Natural killer cell treated with Interleukin-12 subunit alpha and Interleukin-12 subunit beta and Interleukin-15 and Interleukin-18, amount 100 ng/mL, for 72 hours (primary cell): Measurements from ENCODE around the gene ANKHD1. TPM values are rescaled to one million over a fixed set of nuclear protein-coding genes. Genes with fewer than 3 reads are reported as not detected.
"Not testable (repeated sequence)": the region's sequence is repeated elsewhere in the genome, so short reads cannot be mapped to it uniquely, and the experiment has no call there.

Experiments
- ATAC-seq, 2 donors: fragments of 150-1000 bp; cut with Tn5 transposase in 1 of 2; sonication (Bioruptor Pico), chemical (Tn5 transposase) in 1 of 2; 2 replicates each; pipeline ENCODE4 v1.10.0; 2021
- DNase-seq: peaks from one replicate; pipeline ENCODE4 v3.0.0; 2022; ENCODE audit warnings: low spot score
- H3K27ac Mint-ChIP-seq, 2 donors: 1 replicate in 1 of 2; 2 replicates in 1 of 2; pipeline ENCODE4 v1.8.0; 2022; ENCODE audit warnings: mixed read lengths in 2 of 2, mild to moderate bottlenecking in 1 of 2, moderate library complexity in 1 of 2
- H3K27me3 Mint-ChIP-seq, 2 donors: 1 replicate in 1 of 2; 2 replicates in 1 of 2; pipeline ENCODE4 v1.8.0; 2022; ENCODE audit warnings: mixed read lengths in 2 of 2
- H3K36me3 Mint-ChIP-seq: one replicate; pipeline ENCODE4 v1.8.0; 2022; ENCODE audit warnings: mixed read lengths
- H3K4me1 Mint-ChIP-seq, 2 donors: 1 replicate in 1 of 2; 2 replicates in 1 of 2; pipeline ENCODE4 v1.8.0; 2022; ENCODE audit warnings: low read depth in 2 of 2, mixed read lengths in 2 of 2, mild to moderate bottlenecking in 1 of 2
- H3K4me3 Mint-ChIP-seq: one replicate; pipeline ENCODE4 v1.8.0; 2022; ENCODE audit warnings: mixed read lengths
- H3K9me3 Mint-ChIP-seq: 2 replicates; pipeline ENCODE4 v1.8.0; 2022; ENCODE audit warnings: mixed read lengths
- total RNA-seq, 2 donors: library from RNA; stranded (reverse); gene quantifications; one replicate each; pipeline ENCODE4 v1.2.3, GENCODE V29; 2022

Gene ANKHD1
- total RNA-seq, 2 donors from 2014 or later = 136 to 156 TPM

- Mint-ChIP-seq H3K27ac (no peak overlapping the region), H3K4me1 (peaks cover 34% of the 10 kb centered on the region in 2 donors), H3K4me3 (no peak overlapping the region), H3K36me3 (no peaks in the 10 kb centered on the region), H3K27me3 (no peaks in the 10 kb centered on the region), H3K9me3 (no peaks in the 10 kb centered on the region)
- ATAC-seq (no peak), DNase-seq (peak; percentile 45)
These were observed 169.5 kb downstream of the ANKHD1 start for GRCh38 chr5:140571105-140571504.

- ATAC-seq = no peak
- no peak overlapping the region for H3K4me3 Mint-ChIP-seq
- H3K36me3 Mint-ChIP-seq = no peaks in the 10 kb centered on the region
- no peak overlapping the region for H3K27ac Mint-ChIP-seq
- H3K4me1 Mint-ChIP-seq = peaks cover 12 to 16% of the 10 kb centered on the region in 2 donors
- H3K27me3 Mint-ChIP-seq = no peaks in the 10 kb centered on the region
- peak; percentile 6 for DNase-seq
- no peaks in the 10 kb centered on the region for H3K9me3 Mint-ChIP-seq
These were observed 172.1 kb downstream of the ANKHD1 start for GRCh38 chr5:140573683-140574082.

DNA sequence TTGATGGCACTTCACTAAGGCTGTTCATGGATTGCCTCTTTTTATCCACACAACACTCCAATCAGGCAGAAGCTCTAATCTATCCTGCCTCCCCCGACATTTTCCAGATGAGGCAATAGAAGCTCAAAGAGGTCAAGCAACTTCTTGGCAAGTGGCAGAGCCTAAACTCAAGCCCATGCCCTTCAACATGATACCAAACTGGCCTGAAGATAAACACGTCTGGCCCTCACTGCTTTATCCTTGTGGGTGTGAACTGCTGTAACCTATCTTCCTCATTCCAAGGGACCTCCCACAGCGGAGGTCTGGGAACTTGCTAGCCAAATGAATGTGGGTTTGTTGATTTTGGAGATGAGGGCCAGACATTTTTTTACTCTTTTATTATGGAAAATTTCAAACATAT lies 172.5 kb downstream of the ANKHD1 start:
- H3K27ac Mint-ChIP-seq = no peak overlapping the region
- peaks cover 7 to 12% of the 10 kb centered on the region in 2 donors for H3K4me1 Mint-ChIP-seq
- DNase-seq (peak; percentile 5), ATAC-seq (no peak)
- no peak overlapping the region for H3K4me3 Mint-ChIP-seq
- no peaks in the 10 kb centered on the region for H3K27me3 Mint-ChIP-seq
- no peaks in the 10 kb centered on the region for H3K9me3 Mint-ChIP-seq
- H3K36me3 Mint-ChIP-seq = no peaks in the 10 kb centered on the region

DNA sequence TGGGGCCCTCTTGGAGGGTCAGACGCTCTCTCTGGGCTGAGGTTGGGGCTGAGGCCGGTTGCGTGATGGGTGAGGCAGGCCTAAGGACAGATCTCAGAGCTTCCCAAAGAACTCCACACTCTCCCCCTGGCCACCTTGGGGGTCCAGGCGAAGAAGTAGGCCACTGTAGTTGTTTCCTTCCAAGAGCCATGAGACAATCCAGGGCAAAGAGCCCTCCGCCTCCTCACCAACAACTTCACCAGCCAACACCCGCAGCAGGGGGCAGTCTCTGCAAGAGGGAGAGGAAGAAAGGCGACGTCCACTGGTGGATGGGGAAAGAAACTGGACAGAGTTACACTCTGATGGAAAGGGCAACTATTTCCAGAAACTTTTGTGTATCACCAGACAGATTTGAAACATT lies 173.7 kb downstream of the ANKHD1 start:
- H3K27me3 Mint-ChIP-seq = no peaks in the 10 kb centered on the region
- no peak overlapping the region for H3K4me3 Mint-ChIP-seq
- DNase-seq (no peak), ATAC-seq (no peak)
- H3K4me1 Mint-ChIP-seq = peaks cover 2 to 3% of the 10 kb centered on the region in 2 donors
- H3K27ac Mint-ChIP-seq = no peak overlapping the region
- no peaks in the 10 kb centered on the region for H3K36me3 Mint-ChIP-seq
- H3K9me3 Mint-ChIP-seq = no peaks in the 10 kb centered on the region

DNA sequence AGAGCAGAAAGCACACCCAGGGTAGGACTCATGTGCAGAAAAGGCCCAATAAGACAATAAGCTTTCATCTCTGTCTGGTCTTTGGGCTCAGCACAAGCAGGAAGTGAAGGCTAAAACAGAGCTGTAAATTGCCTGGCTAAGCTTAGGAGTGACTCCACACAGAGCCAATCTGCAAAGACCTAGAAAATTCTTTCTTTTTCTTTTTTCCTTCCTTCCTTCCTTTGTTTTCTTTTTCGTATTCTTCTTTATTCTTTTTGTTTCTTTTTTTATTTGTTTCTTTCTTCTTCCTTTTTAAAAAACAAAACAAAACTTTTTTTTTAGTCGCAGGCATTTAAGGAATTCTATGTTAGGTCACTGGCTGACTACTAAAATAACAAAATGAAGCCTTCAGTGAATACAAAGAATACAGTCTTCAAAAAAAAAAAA lies 175.2 kb downstream of the ANKHD1 start:
- ATAC-seq = no peak
- Mint-ChIP-seq H3K4me3 (no peak overlapping the region), H3K36me3 (no peaks in the 10 kb centered on the region), H3K27ac (no peak overlapping the region), H3K4me1 (no peaks in the 10 kb centered on the region), H3K9me3 (no peaks in the 10 kb centered on the region), H3K27me3 (peaks cover 3 to 7% of the 10 kb centered on the region in 2 donors)
- no peak for DNase-seq

GRCh38 chr5:140579188-140579747 lies 177.6 kb downstream of the ANKHD1 start:
- H3K27ac Mint-ChIP-seq, H3K4me3 Mint-ChIP-seq, DNase-seq, H3K4me1 Mint-ChIP-seq, H3K9me3 Mint-ChIP-seq, H3K36me3 Mint-ChIP-seq, ATAC-seq: not testable (repeated sequence)
- H3K27me3 Mint-ChIP-seq = peaks cover 7 to 11% of the 10 kb centered on the region in 2 donors

GRCh38 chr5:140587495-140587894 lies 185.9 kb downstream of the ANKHD1 start:
- no peak for ATAC-seq
- Mint-ChIP-seq H3K27me3 (peaks cover 0 to 15% of the 10 kb centered on the region in 2 donors), H3K4me3 (no peak overlapping the region), H3K4me1 (no peaks in the 10 kb centered on the region), H3K9me3 (no peaks in the 10 kb centered on the region), H3K36me3 (no peaks in the 10 kb centered on the region), H3K27ac (no peak overlapping the region)
- no peak for DNase-seq

- ATAC-seq (no peak), DNase-seq (no peak)
- H3K36me3 Mint-ChIP-seq = no peaks in the 10 kb centered on the region
- no peak overlapping the region for H3K27ac Mint-ChIP-seq
- no peak overlapping the region for H3K4me3 Mint-ChIP-seq
- no peaks in the 10 kb centered on the region for H3K4me1 Mint-ChIP-seq
- H3K9me3 Mint-ChIP-seq = no peaks in the 10 kb centered on the region
- peaks cover 0 to 10% of the 10 kb centered on the region in 2 donors for H3K27me3 Mint-ChIP-seq
These were observed 186.9 kb downstream of the ANKHD1 start for GRCh38 chr5:140588311-140589070.

Other genes starting within 250 kb of the ANKHD1 start
- gene CYSTM1, start 226.6 kb upstream of the ANKHD1 start, total RNA-seq = 10 to 100 TPM; 11.7 to 14.8 TPM
- gene PFDN1, start 98.7 kb upstream of the ANKHD1 start, total RNA-seq = 10 to 100 TPM; 49.8 to 62.2 TPM
- gene HBEGF, start 55.2 kb upstream of the ANKHD1 start, total RNA-seq = 10 to 100 TPM; 56.0 to 63.0 TPM
- gene SLC4A9, start 41.6 kb upstream of the ANKHD1 start, total RNA-seq = not detected
- gene EIF4EBP3, start 145.8 kb downstream of the ANKHD1 start, total RNA-seq = 1 to 10 TPM; 7.0 to 8.6 TPM
- gene SRA1, start 155.6 kb downstream of the ANKHD1 start, total RNA-seq = 10 to 100 TPM; 61.4 to 64.7 TPM
- gene APBB3, start 162.8 kb downstream of the ANKHD1 start, total RNA-seq = 10 to 100 TPM; 12.8 to 25.8 TPM
- 10 to 100 TPM; 73.8 to 97.3 TPM for gene SLC35A4, start 163.0 kb downstream of the ANKHD1 start, total RNA-seq
- gene CD14, start 231.3 kb downstream of the ANKHD1 start, total RNA-seq = under 1 TPM; 0.92 to 1.00 TPM
- gene TMCO6, start 237.6 kb downstream of the ANKHD1 start, total RNA-seq = 10 to 100 TPM; 11.6 to 30.3 TPM
- gene NDUFA2, start 245.8 kb downstream of the ANKHD1 start, total RNA-seq = 10 to 100 TPM; 56.2 to 56.8 TPM
- 10 to 100 TPM; 78.9 to 93.2 TPM for gene IK, start 246.0 kb downstream of the ANKHD1 start, total RNA-seq